ENCODE results near the gene THOC1. TPM values are rescaled to one million over a fixed set of nuclear protein-coding genes. Genes with fewer than 3 reads are reported as not detected.
A peak's percentile ranks its signal among the peaks of the same experiment; 100 is the strongest.
"Not testable (repeated sequence)": the region's sequence is repeated elsewhere in the genome, so short reads cannot be mapped to it uniquely, and the experiment has no call there.

The THOC1 gene
- total RNA-seq: 59.5 TPM

- no peaks in the 10 kb centered on the region for H3K27me3 ChIP-seq (ENCODE audit: control insufficient read depth in 3 of 3, insufficient read depth in 3 of 3, low read length in 3 of 3)
- peak within 1 kb of the TSS; percentile 91 to 98 (median 97) for H3K4me3 ChIP-seq (ENCODE audit: low read length in 3 of 3)
- H3K9ac ChIP-seq (ENCODE audit: low read depth in 1 of 3, low read length in 3 of 3): peak within 1 kb of the TSS; percentile 93 to 98 (median 98)
- H3K9me3 ChIP-seq (ENCODE audit: control insufficient read depth in 3 of 3, low read length in 3 of 3): no peaks in the 10 kb centered on the region
- H3K4me1 ChIP-seq (ENCODE audit: control insufficient read depth in 3 of 3, insufficient read depth in 3 of 3, low read length in 3 of 3): peaks cover 5 to 19% (median 14%) of the 10 kb centered on the region in 3 donors
- H3K27ac ChIP-seq (ENCODE audit: low read depth, low read length): peak within 1 kb of the TSS; percentile 89
- peaks cover 12 to 18% (median 16%) of the 10 kb centered on the region in 3 donors for H3K36me3 ChIP-seq (ENCODE audit: control insufficient read depth in 3 of 3, insufficient read depth in 3 of 3, low read length in 3 of 3)
Measured at GRCh38 chr18:267688-268552, at the start of gene THOC1. THOC1 (minus strand) TSS chr18:268047; CDS start chr18:268019, 28 bp downstream.

GRCh38 chr18:317618-318017 is 49.8 kb upstream of the THOC1 start:
- peaks cover 6 to 9% (median 7%) of the 10 kb centered on the region in 3 donors for H3K4me1 ChIP-seq (ENCODE audit: control insufficient read depth in 3 of 3, insufficient read depth in 3 of 3, low read length in 3 of 3)

GRCh38 chr18:316393-316792 is 48.5 kb upstream of the THOC1 start:
- no peaks in the 10 kb centered on the region for H3K27me3 ChIP-seq (ENCODE audit: control insufficient read depth in 3 of 3, insufficient read depth in 3 of 3, low read length in 3 of 3)
- H3K27ac ChIP-seq (ENCODE audit: low read depth, low read length): no peak overlapping the region
- H3K36me3 ChIP-seq (ENCODE audit: control insufficient read depth in 3 of 3, insufficient read depth in 3 of 3, low read length in 3 of 3): no peaks in the 10 kb centered on the region
- H3K9me3 ChIP-seq (ENCODE audit: control insufficient read depth in 3 of 3, low read length in 3 of 3): no peaks in the 10 kb centered on the region
- no peaks in the 10 kb centered on the region for H3K4me1 ChIP-seq (ENCODE audit: control insufficient read depth in 3 of 3, insufficient read depth in 3 of 3, low read length in 3 of 3)
- no peak overlapping the region for H3K4me3 ChIP-seq (ENCODE audit: low read length in 3 of 3)
- H3K9ac ChIP-seq (ENCODE audit: low read depth in 1 of 3, low read length in 3 of 3): no peak overlapping the region

More at GRCh38 chr18:317618-318017, 49.8 kb upstream of the THOC1 start:
- Histone ChIP-seq H3K27me3 (ENCODE audit: control insufficient read depth in 3 of 3, insufficient read depth in 3 of 3, low read length in 3 of 3) (peaks cover 0 to 2% (median 0%) of the 10 kb centered on the region in 3 donors), H3K9me3 (ENCODE audit: control insufficient read depth in 3 of 3, low read length in 3 of 3) (no peaks in the 10 kb centered on the region), H3K27ac (ENCODE audit: low read depth, low read length) (no peak overlapping the region), H3K9ac (ENCODE audit: low read depth in 1 of 3, low read length in 3 of 3) (no peak overlapping the region), H3K36me3 (ENCODE audit: control insufficient read depth in 3 of 3, insufficient read depth in 3 of 3, low read length in 3 of 3) (no peaks in the 10 kb centered on the region), H3K4me3 (ENCODE audit: low read length in 3 of 3) (no peak overlapping the region)

GRCh38 chr18:313931-314330 is 46.1 kb upstream of the THOC1 start:
- Histone ChIP-seq H3K27me3 (ENCODE audit: control insufficient read depth in 3 of 3, insufficient read depth in 3 of 3, low read length in 3 of 3) (no peaks in the 10 kb centered on the region), H3K4me1 (ENCODE audit: control insufficient read depth in 3 of 3, insufficient read depth in 3 of 3, low read length in 3 of 3) (no peaks in the 10 kb centered on the region), H3K9ac (ENCODE audit: low read depth in 1 of 3, low read length in 3 of 3) (no peak overlapping the region), H3K36me3 (ENCODE audit: control insufficient read depth in 3 of 3, insufficient read depth in 3 of 3, low read length in 3 of 3) (no peaks in the 10 kb centered on the region), H3K4me3 (ENCODE audit: low read length in 3 of 3) (no peak overlapping the region), H3K9me3 (ENCODE audit: control insufficient read depth in 3 of 3, low read length in 3 of 3) (no peaks in the 10 kb centered on the region), H3K27ac (ENCODE audit: low read depth, low read length) (no peak overlapping the region)

- no peak overlapping the region for H3K27ac ChIP-seq (ENCODE audit: low read depth, low read length)
- H3K36me3 ChIP-seq (ENCODE audit: control insufficient read depth in 3 of 3, insufficient read depth in 3 of 3, low read length in 3 of 3): no peaks in the 10 kb centered on the region
- no peak overlapping the region for H3K9ac ChIP-seq (ENCODE audit: low read depth in 1 of 3, low read length in 3 of 3)
- H3K27me3 ChIP-seq (ENCODE audit: control insufficient read depth in 3 of 3, insufficient read depth in 3 of 3, low read length in 3 of 3): no peaks in the 10 kb centered on the region
- no peak overlapping the region for H3K4me3 ChIP-seq (ENCODE audit: low read length in 3 of 3)
- H3K4me1 ChIP-seq (ENCODE audit: control insufficient read depth in 3 of 3, insufficient read depth in 3 of 3, low read length in 3 of 3): no peaks in the 10 kb centered on the region
- H3K9me3 ChIP-seq (ENCODE audit: control insufficient read depth in 3 of 3, low read length in 3 of 3): no peaks in the 10 kb centered on the region
Measured at GRCh38 chr18:312415-312814, 44.6 kb upstream of the THOC1 start.

- Histone ChIP-seq H3K9ac (ENCODE audit: low read depth in 1 of 3, low read length in 3 of 3) (no peak overlapping the region), H3K27ac (ENCODE audit: low read depth, low read length) (no peak overlapping the region), H3K4me1 (ENCODE audit: control insufficient read depth in 3 of 3, insufficient read depth in 3 of 3, low read length in 3 of 3) (no peaks in the 10 kb centered on the region), H3K9me3 (ENCODE audit: control insufficient read depth in 3 of 3, low read length in 3 of 3) (no peaks in the 10 kb centered on the region), H3K36me3 (ENCODE audit: control insufficient read depth in 3 of 3, insufficient read depth in 3 of 3, low read length in 3 of 3) (no peaks in the 10 kb centered on the region), H3K27me3 (ENCODE audit: control insufficient read depth in 3 of 3, insufficient read depth in 3 of 3, low read length in 3 of 3) (no peaks in the 10 kb centered on the region), H3K4me3 (ENCODE audit: low read length in 3 of 3) (no peak overlapping the region)
Measured at GRCh38 chr18:310042-310441, 42.2 kb upstream of the THOC1 start.

GRCh38 chr18:308086-308485 is 40.2 kb upstream of the THOC1 start:
- not testable (repeated sequence) for H3K9me3 ChIP-seq (ENCODE audit: control insufficient read depth in 3 of 3, low read length in 3 of 3); H3K27ac ChIP-seq (ENCODE audit: low read depth, low read length); H3K4me1 ChIP-seq (ENCODE audit: control insufficient read depth in 3 of 3, insufficient read depth in 3 of 3, low read length in 3 of 3); H3K36me3 ChIP-seq (ENCODE audit: control insufficient read depth in 3 of 3, insufficient read depth in 3 of 3, low read length in 3 of 3); H3K27me3 ChIP-seq (ENCODE audit: control insufficient read depth in 3 of 3, insufficient read depth in 3 of 3, low read length in 3 of 3); H3K4me3 ChIP-seq (ENCODE audit: low read length in 3 of 3); H3K9ac ChIP-seq (ENCODE audit: low read depth in 1 of 3, low read length in 3 of 3)

- Histone ChIP-seq H3K4me3 (ENCODE audit: low read length in 3 of 3) (no peak overlapping the region), H3K9ac (ENCODE audit: low read depth in 1 of 3, low read length in 3 of 3) (no peak overlapping the region), H3K27ac (ENCODE audit: low read depth, low read length) (no peak overlapping the region), H3K9me3 (ENCODE audit: control insufficient read depth in 3 of 3, low read length in 3 of 3) (no peaks in the 10 kb centered on the region), H3K27me3 (ENCODE audit: control insufficient read depth in 3 of 3, insufficient read depth in 3 of 3, low read length in 3 of 3) (no peaks in the 10 kb centered on the region), H3K36me3 (ENCODE audit: control insufficient read depth in 3 of 3, insufficient read depth in 3 of 3, low read length in 3 of 3) (no peaks in the 10 kb centered on the region), H3K4me1 (ENCODE audit: control insufficient read depth in 3 of 3, insufficient read depth in 3 of 3, low read length in 3 of 3) (no peaks in the 10 kb centered on the region)
Measured at GRCh38 chr18:306608-307255, 38.9 kb upstream of the THOC1 start.

GRCh38 chr18:305003-305501 is 37.2 kb upstream of the THOC1 start:
- Histone ChIP-seq H3K27me3 (ENCODE audit: control insufficient read depth in 3 of 3, insufficient read depth in 3 of 3, low read length in 3 of 3) (no peaks in the 10 kb centered on the region), H3K36me3 (ENCODE audit: control insufficient read depth in 3 of 3, insufficient read depth in 3 of 3, low read length in 3 of 3) (no peaks in the 10 kb centered on the region), H3K27ac (ENCODE audit: low read depth, low read length) (no peak overlapping the region), H3K9me3 (ENCODE audit: control insufficient read depth in 3 of 3, low read length in 3 of 3) (no peaks in the 10 kb centered on the region), H3K4me3 (ENCODE audit: low read length in 3 of 3) (no peak overlapping the region), H3K9ac (ENCODE audit: low read depth in 1 of 3, low read length in 3 of 3) (no peak overlapping the region), H3K4me1 (ENCODE audit: control insufficient read depth in 3 of 3, insufficient read depth in 3 of 3, low read length in 3 of 3) (peaks cover 0 to 2% (median 0%) of the 10 kb centered on the region in 3 donors)

- Histone ChIP-seq H3K4me1 (ENCODE audit: control insufficient read depth in 3 of 3, insufficient read depth in 3 of 3, low read length in 3 of 3) (peaks cover 0 to 2% (median 0%) of the 10 kb centered on the region in 3 donors), H3K27ac (ENCODE audit: low read depth, low read length) (no peak overlapping the region)
Measured at GRCh38 chr18:303607-304006, 35.8 kb upstream of the THOC1 start.

More at GRCh38 chr18:303607-304006, 35.8 kb upstream of the THOC1 start:
- Histone ChIP-seq H3K9ac (ENCODE audit: low read depth in 1 of 3, low read length in 3 of 3) (no peak overlapping the region), H3K27me3 (ENCODE audit: control insufficient read depth in 3 of 3, insufficient read depth in 3 of 3, low read length in 3 of 3) (no peaks in the 10 kb centered on the region), H3K36me3 (ENCODE audit: control insufficient read depth in 3 of 3, insufficient read depth in 3 of 3, low read length in 3 of 3) (no peaks in the 10 kb centered on the region), H3K4me3 (ENCODE audit: low read length in 3 of 3) (no peak overlapping the region), H3K9me3 (ENCODE audit: control insufficient read depth in 3 of 3, low read length in 3 of 3) (no peaks in the 10 kb centered on the region)

All from skeletal muscle tissue (tissue), 4 donors.